Measurements from ENCODE around the gene TUB. TPM values are rescaled to one million over a fixed set of nuclear protein-coding genes. Genes with fewer than 3 reads are reported as not detected.
A peak's percentile ranks its signal among the peaks of the same experiment; 100 is the strongest.

TUB gene
- total and polyA plus RNA-seq, 2 of the 13 experiments (the other 11 are each of a cell fraction or from before 2014, with no cell fraction given): 4.3 to 5.6 TPM

- no peak for TF ChIP-seq ZNF407 (CRISPR knock-in tag; IDR thresholded peaks at IDR 0.05; ENCODE audit: not compliant biosample characterization)
- no peak for TF ChIP-seq NFKBIZ (CRISPR knock-in tag; IDR thresholded peaks at IDR 0.05)
- no peak for TF ChIP-seq MED13 (CRISPR knock-in tag; IDR thresholded peaks at IDR 0.05)
- TF ChIP-seq ZNF3 (CRISPR knock-in tag; IDR thresholded peaks at IDR 0.05): no peak
- TF ChIP-seq CENPT (CRISPR knock-in tag; IDR thresholded peaks at IDR 0.05; ENCODE audit: low read depth): no peak
- TF ChIP-seq BCLAF1 (IDR thresholded peaks at IDR 0.05): no peak
- no peak for TF ChIP-seq THYN1 (CRISPR knock-in tag; IDR thresholded peaks at IDR 0.05; ENCODE audit: borderline replicate concordance, low read depth)
- TF ChIP-seq TFDP1 (CRISPR knock-in tag; IDR thresholded peaks at IDR 0.05; ENCODE audit: borderline replicate concordance): peak; percentile 33; the same call in 1 of the 2 replicates
- no peak for TF ChIP-seq NCOR1 (IDR thresholded peaks at IDR 0.05; ENCODE audit: borderline replicate concordance, low read length)
- no peak for TF ChIP-seq THAP11 (CRISPR knock-in tag; IDR thresholded peaks at IDR 0.05)
- TF ChIP-seq TOE1 (CRISPR knock-in tag; IDR thresholded peaks at IDR 0.05): no peak
- TF ChIP-seq ZNF720 (CRISPR knock-in tag; IDR thresholded peaks at IDR 0.05): no peak
- no peak for TF ChIP-seq TBX3 (IDR thresholded peaks at IDR 0.05; ENCODE audit: borderline replicate concordance)
- TF ChIP-seq ZFP36L1 (CRISPR knock-in tag; IDR thresholded peaks at IDR 0.05): no peak
- TF ChIP-seq ARNTL (CRISPR knock-in tag; IDR thresholded peaks at IDR 0.05): no peak
- TF ChIP-seq HDAC2 (CRISPR knock-in tag; IDR thresholded peaks at IDR 0.05): peak; percentile 24; the same call in 1 of the 2 replicates
- TF ChIP-seq MBD4 (IDR thresholded peaks at IDR 0.05; ENCODE audit: borderline replicate concordance, low read length): no peak
- no peak for TF ChIP-seq ZBTB7A (CRISPR knock-in tag; IDR thresholded peaks at IDR 0.05)
Observed at GRCh38 chr11:8081591-8082250, 710 bp downstream of the TUB start (continued).

Data from HepG2 (cell line).